SK-N-SH (cell line): ENCODE measurements around the gene BABAM2.

ENCODE experiments used
- CHD2 ChIP-seq: fragments of 150-350 bp; IDR thresholded peaks from 2 replicates; pipeline ENCODE4 v1.6.1; 2018; ENCODE audit warnings: low read length; ENCODE audit not compliant: partially characterized antibody
- CTCF ChIP-seq: fragments of 200-600 bp; sonication (generic); IDR thresholded peaks from 2 replicates; pipeline ENCODE4 v1.6.1; 2017; ENCODE audit warnings: antibody characterized with exemption, mild to moderate bottlenecking, moderate library complexity
- EZH2phosphoT487 ChIP-seq: fragments of 200-600 bp; sonication (generic); IDR thresholded peaks from 2 replicates; pipeline ENCODE4 v1.6.1; 2017; ENCODE audit warnings: low read depth, mixed run types, mild to moderate bottlenecking, antibody characterized with exemption, moderate library complexity, borderline replicate concordance
- NFIC ChIP-seq: IDR thresholded peaks from 2 replicates; pipeline ENCODE4 v1.4.0; 2012; ENCODE audit warnings: borderline replicate concordance
- POLR2AphosphoS5 ChIP-seq: IDR thresholded peaks from 2 replicates; pipeline ENCODE4 v1.6.1; 2012; ENCODE audit warnings: low read depth, low read length
- SIN3A ChIP-seq: IDR thresholded peaks from 2 replicates; pipeline ENCODE4 v1.6.1; 2012; ENCODE audit warnings: low read depth, mild to moderate bottlenecking, low read length, moderate library complexity, borderline replicate concordance
- USF2 ChIP-seq: fragments of 150-350 bp; IDR thresholded peaks from 2 replicates; pipeline ENCODE4 v1.6.1; 2017; ENCODE audit warnings: antibody characterized with exemption, low read length, low read depth, borderline replicate concordance
- TF ChIP-seq, protein P1 (sequence below): IDR thresholded peaks from 2 replicates; pipeline ENCODE4 v1.4.0; 2012; ENCODE audit warnings: low read depth, borderline replicate concordance
- TF ChIP-seq, protein P2 (sequence below): IDR thresholded peaks from 2 replicates; pipeline ENCODE4 v1.6.1; 2012; ENCODE audit warnings: mild to moderate bottlenecking, low read depth, low read length, moderate library complexity

GRCh38 chr2:27991146-27991545, 100.6 kb downstream of the BABAM2 start:
- TF ChIP-seq USF2 (no peak), CTCF (no peak), POLR2AphosphoS5 (no peak), CHD2 (no peak), EZH2phosphoT487 (no peak), NFIC (no peak), SIN3A (no peak)
- TF ChIP-seq, protein P1, sequence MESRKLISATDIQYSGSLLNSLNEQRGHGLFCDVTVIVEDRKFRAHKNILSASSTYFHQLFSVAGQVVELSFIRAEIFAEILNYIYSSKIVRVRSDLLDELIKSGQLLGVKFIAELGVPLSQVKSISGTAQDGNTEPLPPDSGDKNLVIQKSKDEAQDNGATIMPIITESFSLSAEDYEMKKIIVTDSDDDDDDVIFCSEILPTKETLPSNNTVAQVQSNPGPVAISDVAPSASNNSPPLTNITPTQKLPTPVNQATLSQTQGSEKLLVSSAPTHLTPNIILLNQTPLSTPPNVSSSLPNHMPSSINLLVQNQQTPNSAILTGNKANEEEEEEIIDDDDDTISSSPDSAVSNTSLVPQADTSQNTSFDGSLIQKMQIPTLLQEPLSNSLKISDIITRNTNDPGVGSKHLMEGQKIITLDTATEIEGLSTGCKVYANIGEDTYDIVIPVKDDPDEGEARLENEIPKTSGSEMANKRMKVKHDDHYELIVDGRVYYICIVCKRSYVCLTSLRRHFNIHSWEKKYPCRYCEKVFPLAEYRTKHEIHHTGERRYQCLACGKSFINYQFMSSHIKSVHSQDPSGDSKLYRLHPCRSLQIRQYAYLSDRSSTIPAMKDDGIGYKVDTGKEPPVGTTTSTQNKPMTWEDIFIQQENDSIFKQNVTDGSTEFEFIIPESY: no peak
- TF ChIP-seq, protein P2, sequence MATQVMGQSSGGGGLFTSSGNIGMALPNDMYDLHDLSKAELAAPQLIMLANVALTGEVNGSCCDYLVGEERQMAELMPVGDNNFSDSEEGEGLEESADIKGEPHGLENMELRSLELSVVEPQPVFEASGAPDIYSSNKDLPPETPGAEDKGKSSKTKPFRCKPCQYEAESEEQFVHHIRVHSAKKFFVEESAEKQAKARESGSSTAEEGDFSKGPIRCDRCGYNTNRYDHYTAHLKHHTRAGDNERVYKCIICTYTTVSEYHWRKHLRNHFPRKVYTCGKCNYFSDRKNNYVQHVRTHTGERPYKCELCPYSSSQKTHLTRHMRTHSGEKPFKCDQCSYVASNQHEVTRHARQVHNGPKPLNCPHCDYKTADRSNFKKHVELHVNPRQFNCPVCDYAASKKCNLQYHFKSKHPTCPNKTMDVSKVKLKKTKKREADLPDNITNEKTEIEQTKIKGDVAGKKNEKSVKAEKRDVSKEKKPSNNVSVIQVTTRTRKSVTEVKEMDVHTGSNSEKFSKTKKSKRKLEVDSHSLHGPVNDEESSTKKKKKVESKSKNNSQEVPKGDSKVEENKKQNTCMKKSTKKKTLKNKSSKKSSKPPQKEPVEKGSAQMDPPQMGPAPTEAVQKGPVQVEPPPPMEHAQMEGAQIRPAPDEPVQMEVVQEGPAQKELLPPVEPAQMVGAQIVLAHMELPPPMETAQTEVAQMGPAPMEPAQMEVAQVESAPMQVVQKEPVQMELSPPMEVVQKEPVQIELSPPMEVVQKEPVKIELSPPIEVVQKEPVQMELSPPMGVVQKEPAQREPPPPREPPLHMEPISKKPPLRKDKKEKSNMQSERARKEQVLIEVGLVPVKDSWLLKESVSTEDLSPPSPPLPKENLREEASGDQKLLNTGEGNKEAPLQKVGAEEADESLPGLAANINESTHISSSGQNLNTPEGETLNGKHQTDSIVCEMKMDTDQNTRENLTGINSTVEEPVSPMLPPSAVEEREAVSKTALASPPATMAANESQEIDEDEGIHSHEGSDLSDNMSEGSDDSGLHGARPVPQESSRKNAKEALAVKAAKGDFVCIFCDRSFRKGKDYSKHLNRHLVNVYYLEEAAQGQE: no peak
